H1 (cell line): ENCODE results near the gene SH2B2. TPM values are rescaled to one million over a fixed set of nuclear protein-coding genes. Genes with fewer than 3 reads are reported as not detected.
"Not testable (repeated sequence)": the region's sequence is repeated elsewhere in the genome, so short reads cannot be mapped to it uniquely, and the experiment has no call there.

Source experiments
- CTCF ChIA-PET: fragments of 300-600 bp; sonication (Branson Sonifier 250); formaldehyde crosslinking; loops from one replicate; lab custom pipeline; 2021; ENCODE audit not compliant: partially characterized antibody; lab: Charles Lee
- POLR2A ChIA-PET: fragments of 300-600 bp; sonication (Branson Sonifier 250); formaldehyde crosslinking; loops from one replicate; lab custom pipeline; 2021; ENCODE audit warnings: inconsistent platforms; ENCODE audit not compliant: partially characterized antibody; lab: Charles Lee
- DNase-seq, 2 experiments: peaks; one replicate each; pipeline versions ENCODE4 v3.0.0 to v3.0.0-alpha.2; 2010 to 2022; ENCODE audit warnings: low spot score in 2 of 2, low read depth in 1 of 2, mixed read lengths in 1 of 2
- FAIRE-seq: peaks from 2 replicates; lab custom pipeline; 2011; peaks lifted over from hg19 to GRCh38; lab: Jason Lieb, UNC
- H2AFZ ChIP-seq: 2 replicates; pipeline ENCODE4 v1.8.1; 2012; ENCODE audit warnings: low read length, inconsistent platforms
- H2AK5ac ChIP-seq: 2 replicates; pipeline ENCODE4 v1.6.1; 2013; ENCODE audit warnings: low read depth, low read length
- H2BK120ac ChIP-seq: replicated peaks from 2 replicates; pipeline ENCODE3; 2013; ENCODE audit warnings: low read depth, low read length, inconsistent platforms
- H2BK12ac ChIP-seq: 2 replicates; pipeline ENCODE4 v1.6.1; 2013; ENCODE audit warnings: low read depth, low read length
- H2BK15ac ChIP-seq: 2 replicates; pipeline ENCODE4 v1.6.1; 2013; ENCODE audit warnings: low read length
- H2BK20ac ChIP-seq: 2 replicates; pipeline ENCODE4 v1.6.1; 2013; ENCODE audit warnings: low read length
- H2BK5ac ChIP-seq: 2 replicates; pipeline ENCODE4 v1.6.1; 2013; ENCODE audit warnings: low read depth, low read length
- H3K14ac ChIP-seq: 2 replicates; pipeline ENCODE4 v1.6.1; 2013; ENCODE audit warnings: inconsistent platforms; ENCODE audit not compliant: insufficient read length
- H3K18ac ChIP-seq: 2 replicates; pipeline ENCODE4 v1.6.1; 2013; ENCODE audit warnings: low read length; ENCODE audit errors: extremely low read depth
- H3K23ac ChIP-seq: 2 replicates; pipeline ENCODE4 v1.6.1; 2013; ENCODE audit warnings: inconsistent platforms; ENCODE audit not compliant: insufficient read length
- H3K23me2 ChIP-seq: 2 replicates; pipeline ENCODE4 v1.6.1; 2013; ENCODE audit warnings: low read depth, low read length
- H3K27ac ChIP-seq: 2 replicates; pipeline ENCODE4 v1.6.1; 2011; ENCODE audit warnings: low read depth, low read length, inconsistent platforms
- H3K27me3 ChIP-seq, 4 experiments: replicated peaks in 1 of 4; 1 replicate in 1 of 4; 2 replicates in 3 of 4; pipeline versions ENCODE4 v1.6.1 to v1.8.1; 2011 to 2013; ENCODE audit warnings: low read length in 3 of 4, mild to moderate bottlenecking in 3 of 4, inconsistent platforms in 2 of 4, mixed read lengths in 2 of 4, moderate library complexity in 1 of 4; ENCODE audit not compliant: control insufficient read depth in 3 of 4, insufficient read depth in 3 of 4; ENCODE audit errors: extremely low read depth in 1 of 4
- H3K36me3 ChIP-seq, 4 experiments: 2 replicates each; pipeline versions ENCODE4 v1.6.1 to v1.8.1; 2011 to 2013; ENCODE audit warnings: mild to moderate bottlenecking in 4 of 4, low read length in 3 of 4, moderate library complexity in 2 of 4, control low read depth in 1 of 4, inconsistent platforms in 1 of 4; ENCODE audit not compliant: insufficient read depth in 4 of 4, control insufficient read depth in 2 of 4
- H3K4ac ChIP-seq: replicated peaks from 2 replicates; pipeline ENCODE3; 2013; ENCODE audit warnings: low read length, low read depth, mixed read lengths, inconsistent platforms; ENCODE audit not compliant: insufficient read length
- H3K4me1 ChIP-seq, 4 experiments: replicated peaks in 1 of 4; 1 replicate in 1 of 4; 2 replicates in 3 of 4; pipeline versions ENCODE4 v1.6.1 to v1.8.1; 2011 to 2013; ENCODE audit warnings: low read length in 3 of 4, inconsistent platforms in 2 of 4, mixed read lengths in 1 of 4; ENCODE audit not compliant: insufficient read depth in 4 of 4, control insufficient read depth in 3 of 4
- H3K4me2 ChIP-seq, 2 experiments: 2 replicates each; pipeline versions ENCODE4 v1.6.1 to v1.8.1; 2011 to 2013; ENCODE audit warnings: low read depth in 2 of 2, low read length in 2 of 2, control low read depth in 1 of 2, inconsistent platforms in 1 of 2, mild to moderate bottlenecking in 1 of 2; ENCODE audit not compliant: insufficient read depth in 1 of 2
- H3K4me3 ChIP-seq, 4 experiments: fragments of 200-600, 300-600 bp in 1 of 4; sonication (generic), shearing (Covaris generic), sonication (Bioruptor Twin) in 1 of 4; 2 replicates each; pipeline versions ENCODE4 v1.5.1 to v1.8.1; 2011 to 2016; ENCODE audit warnings: low read length in 4 of 4, low read depth in 3 of 4, control low read depth in 2 of 4, inconsistent platforms in 2 of 4, mild to moderate bottlenecking in 2 of 4, mixed read lengths in 1 of 4, moderate library complexity in 1 of 4; ENCODE audit not compliant: insufficient read depth in 2 of 4; ENCODE audit errors: extremely low read depth in 1 of 4
- H3K56ac ChIP-seq: replicated peaks from 2 replicates; pipeline ENCODE3; 2013; ENCODE audit warnings: low read depth, mild to moderate bottlenecking, mixed read lengths, low read length, inconsistent platforms; ENCODE audit not compliant: insufficient read length
- H3K79me1 ChIP-seq: 2 replicates; pipeline ENCODE4 v1.6.1; 2013; ENCODE audit warnings: low read depth, low read length, control low read depth
- H3K79me2 ChIP-seq, 2 experiments: 2 replicates each; pipeline versions ENCODE4 v1.6.1 to v1.8.1; 2012 to 2013; ENCODE audit warnings: low read length in 2 of 2, mild to moderate bottlenecking in 2 of 2, inconsistent platforms in 1 of 2; ENCODE audit not compliant: insufficient read depth in 2 of 2, control insufficient read depth in 1 of 2
- H3K9ac ChIP-seq, 4 experiments: replicated peaks in 1 of 4; 1 replicate in 1 of 4; 2 replicates in 3 of 4; pipeline versions ENCODE4 v1.6.1 to v1.8.1; 2011 to 2013; ENCODE audit warnings: low read depth in 3 of 4, low read length in 3 of 4, control low read depth in 2 of 4, mild to moderate bottlenecking in 2 of 4, moderate library complexity in 2 of 4, inconsistent platforms in 1 of 4; ENCODE audit errors: extremely low read depth in 1 of 4
- H3K9me3 ChIP-seq, 2 experiments: 2 replicates each; pipeline versions ENCODE4 v1.6.1 to v1.8.1; 2012 to 2013; ENCODE audit warnings: mild to moderate bottlenecking in 2 of 2, moderate library complexity in 2 of 2, control low read depth in 1 of 2, inconsistent platforms in 1 of 2, low read depth in 1 of 2, low read length in 1 of 2, mixed read lengths in 1 of 2; ENCODE audit not compliant: insufficient read depth in 2 of 2
- H4K20me1 ChIP-seq, 2 experiments: replicated peaks in 1 of 2; 2 replicates each; pipeline versions ENCODE3 to v1.8.1; 2011 to 2013; ENCODE audit warnings: inconsistent platforms in 2 of 2, low read length in 2 of 2, mild to moderate bottlenecking in 1 of 2; ENCODE audit not compliant: insufficient read depth in 2 of 2, control insufficient read depth in 1 of 2
- H4K5ac ChIP-seq: 2 replicates; pipeline ENCODE4 v1.6.1; 2013; ENCODE audit warnings: low read length, low read depth, mixed read lengths, inconsistent platforms; ENCODE audit not compliant: insufficient read length
- H4K8ac ChIP-seq: 2 replicates; pipeline ENCODE4 v1.8.0; 2013; ENCODE audit warnings: mild to moderate bottlenecking, moderate library complexity, low read length, inconsistent platforms; ENCODE audit not compliant: insufficient read depth; ENCODE audit errors: extremely low read depth
- H4K91ac ChIP-seq: replicated peaks from 2 replicates; pipeline ENCODE3; 2013; ENCODE audit warnings: low read length, mixed read lengths, inconsistent platforms; ENCODE audit not compliant: insufficient read length
- WGBS, 2 experiments: shearing (Covaris generic) in 1 of 2; methylation state at CpG; one replicate each; pipeline versions ENCODE4 v1.1.6 to v1.1.7; 2013 to 2015; ENCODE audit warnings: low lambda C conversion rate in 2 of 2, mixed read lengths in 2 of 2, inconsistent platforms in 1 of 2, low coverage in 1 of 2, missing lambda C conversion rate in 1 of 2; ENCODE audit not compliant: insufficient replicate concordance in 2 of 2, insufficient coverage in 1 of 2, insufficient read length in 1 of 2; ENCODE audit errors: extremely low coverage in 1 of 2, missing lambda C conversion rate in 1 of 2; 5-methylcytosine and 5-hydroxymethylcytosine counted together
- polyA plus RNA-seq, 7 experiments: library from polyadenylated mRNA; depleted of rRNA in 3 of 7; stranded (reverse) in 5 of 7; unstranded in 2 of 7; fragments of >200 nt in 5 of 7; fragments of 200-250 nt in 2 of 7; gene quantifications; 1 replicate in 5 of 7; 2 replicates in 1 of 7; 4 replicates in 1 of 7; pipeline versions ENCODE4 v1.2.1 to v1.2.3, GENCODE V29; 2011 to 2013; ENCODE audit warnings: missing spikeins in 2 of 7, mixed read lengths in 2 of 7
- total RNA-seq: library from RNA; stranded (reverse); fragmentation: NEBNext Ultra II Directional; extraction: Animal tissue kit (Norgen Biotek cat#: 25700); gene quantifications from 2 replicates; pipeline ENCODE4 v1.2.1, GENCODE V29; 2021

SH2B2 gene
- total and polyA plus RNA-seq, 2 of the 8 experiments (the other 6 are each of a cell fraction or from before 2014, with no cell fraction given): 11.5 to 18.7 TPM

GRCh38 chr7:102365390-102365789, 78.7 kb downstream of the SH2B2 start:
- H3K27me3 ChIP-seq, H2AFZ ChIP-seq, H2BK20ac ChIP-seq, DNase-seq, H2BK12ac ChIP-seq, H3K4me3 ChIP-seq, H2BK120ac ChIP-seq, CTCF ChIA-PET, FAIRE-seq, H4K5ac ChIP-seq, H3K36me3 ChIP-seq, H2BK5ac ChIP-seq, H3K4me1 ChIP-seq, H2BK15ac ChIP-seq, H3K23me2 ChIP-seq, H4K8ac ChIP-seq, H3K9ac ChIP-seq, POLR2A ChIA-PET, H3K9me3 ChIP-seq, H3K23ac ChIP-seq, H3K79me1 ChIP-seq, H4K20me1 ChIP-seq, H3K4ac ChIP-seq, H3K4me2 ChIP-seq, H2AK5ac ChIP-seq, H3K79me2 ChIP-seq, H3K27ac ChIP-seq, H3K56ac ChIP-seq, H3K14ac ChIP-seq, H4K91ac ChIP-seq, H3K18ac ChIP-seq: not testable (repeated sequence)
- WGBS, 2 experiments: 91% methylated on average over 6 of the region's 7 CpGs; no CpG with 5 or more reads in 1 of the 2 experiments

- H2AK5ac ChIP-seq, H3K18ac ChIP-seq, H4K91ac ChIP-seq, H3K27me3 ChIP-seq, H2BK20ac ChIP-seq, DNase-seq, H3K23me2 ChIP-seq, FAIRE-seq, H3K79me1 ChIP-seq, POLR2A ChIA-PET, H3K4ac ChIP-seq, H3K4me2 ChIP-seq, H3K23ac ChIP-seq, H3K56ac ChIP-seq, H4K5ac ChIP-seq, H3K14ac ChIP-seq, H4K8ac ChIP-seq, H3K9me3 ChIP-seq, H2BK5ac ChIP-seq, H3K9ac ChIP-seq, H2AFZ ChIP-seq, H2BK15ac ChIP-seq, H3K27ac ChIP-seq, H3K4me3 ChIP-seq, H4K20me1 ChIP-seq, H3K4me1 ChIP-seq, H2BK120ac ChIP-seq, H2BK12ac ChIP-seq: not testable (repeated sequence)
- CTCF ChIA-PET: interaction anchor here (1.0 kb wide), 1 partner anchor 68 kb away, joined by 4 read pairs; no protein-coding TSS in a partner anchor
- H3K79me2 ChIP-seq: peaks cover 0 to 12% of the 10 kb centered on the region in 2 experiments; a peak in 2 of 4 replicates
- peaks cover 0 to 10% (median 2%) of the 10 kb centered on the region in 4 experiments; a peak in 2 of 8 replicates for H3K36me3 ChIP-seq
Observed at GRCh38 chr7:102370038-102370437, 83.4 kb downstream of the SH2B2 start.
